GM06990 (cell line): ENCODE results near the gene CCDC171.
"Not testable (repeated sequence)": the region's sequence is repeated elsewhere in the genome, so short reads cannot be mapped to it uniquely, and the experiment has no call there.

Source experiments
- DNase-seq: peaks from one replicate; pipeline ENCODE4 v3.0.0-alpha.2; 2011; ENCODE audit not compliant: insufficient read length; ENCODE audit errors: extremely low read depth
- H3K27me3 ChIP-seq: replicated peaks from 2 replicates; pipeline ENCODE4 v1.6.0; 2011; ENCODE audit warnings: low read length; ENCODE audit not compliant: control insufficient read depth, insufficient read depth
- H3K36me3 ChIP-seq: 2 replicates; pipeline ENCODE4 v1.5.1; 2011; ENCODE audit warnings: low read length; ENCODE audit not compliant: control insufficient read depth, insufficient read depth
- H3K4me3 ChIP-seq: replicated peaks from 2 replicates; pipeline ENCODE4 v1.5.1; 2011; ENCODE audit warnings: low read depth, mild to moderate bottlenecking, control low read depth, low read length
- TF ChIP-seq, protein P1 (sequence below): IDR thresholded peaks from 2 replicates; pipeline ENCODE4 v1.5.1; 2011; ENCODE audit warnings: low read length, control low read depth, mild to moderate bottlenecking, inconsistent platforms; ENCODE audit not compliant: insufficient read depth, poor library complexity, severe bottlenecking

CCDC171 gene

DNA sequence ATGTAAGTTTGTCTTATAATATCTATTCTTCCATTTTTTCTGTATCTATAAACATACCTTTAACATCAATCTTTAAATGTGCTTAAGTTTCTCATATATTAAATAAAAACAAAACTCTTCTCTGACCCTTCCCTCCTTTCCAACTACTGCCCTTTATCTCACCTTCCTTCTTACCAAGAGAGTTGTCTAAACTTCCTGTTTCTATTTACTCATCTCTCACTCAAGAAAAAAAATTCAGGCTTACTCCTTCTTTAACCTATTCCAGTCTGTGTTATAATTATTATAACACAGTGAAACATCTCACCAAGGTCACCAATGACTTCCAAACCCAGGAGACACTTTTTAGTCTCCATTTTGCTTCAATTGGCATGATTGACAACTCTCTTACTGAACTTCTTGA is 140.9 kb downstream of the CCDC171 start:
- TF ChIP-seq, protein P1, sequence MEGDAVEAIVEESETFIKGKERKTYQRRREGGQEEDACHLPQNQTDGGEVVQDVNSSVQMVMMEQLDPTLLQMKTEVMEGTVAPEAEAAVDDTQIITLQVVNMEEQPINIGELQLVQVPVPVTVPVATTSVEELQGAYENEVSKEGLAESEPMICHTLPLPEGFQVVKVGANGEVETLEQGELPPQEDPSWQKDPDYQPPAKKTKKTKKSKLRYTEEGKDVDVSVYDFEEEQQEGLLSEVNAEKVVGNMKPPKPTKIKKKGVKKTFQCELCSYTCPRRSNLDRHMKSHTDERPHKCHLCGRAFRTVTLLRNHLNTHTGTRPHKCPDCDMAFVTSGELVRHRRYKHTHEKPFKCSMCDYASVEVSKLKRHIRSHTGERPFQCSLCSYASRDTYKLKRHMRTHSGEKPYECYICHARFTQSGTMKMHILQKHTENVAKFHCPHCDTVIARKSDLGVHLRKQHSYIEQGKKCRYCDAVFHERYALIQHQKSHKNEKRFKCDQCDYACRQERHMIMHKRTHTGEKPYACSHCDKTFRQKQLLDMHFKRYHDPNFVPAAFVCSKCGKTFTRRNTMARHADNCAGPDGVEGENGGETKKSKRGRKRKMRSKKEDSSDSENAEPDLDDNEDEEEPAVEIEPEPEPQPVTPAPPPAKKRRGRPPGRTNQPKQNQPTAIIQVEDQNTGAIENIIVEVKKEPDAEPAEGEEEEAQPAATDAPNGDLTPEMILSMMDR, result no peak
- Histone ChIP-seq H3K27me3 (no peaks in the 10 kb centered on the region), H3K4me3 (no peak overlapping the region), H3K36me3 (no peaks in the 10 kb centered on the region)
- DNase-seq, result no peak

DNA sequence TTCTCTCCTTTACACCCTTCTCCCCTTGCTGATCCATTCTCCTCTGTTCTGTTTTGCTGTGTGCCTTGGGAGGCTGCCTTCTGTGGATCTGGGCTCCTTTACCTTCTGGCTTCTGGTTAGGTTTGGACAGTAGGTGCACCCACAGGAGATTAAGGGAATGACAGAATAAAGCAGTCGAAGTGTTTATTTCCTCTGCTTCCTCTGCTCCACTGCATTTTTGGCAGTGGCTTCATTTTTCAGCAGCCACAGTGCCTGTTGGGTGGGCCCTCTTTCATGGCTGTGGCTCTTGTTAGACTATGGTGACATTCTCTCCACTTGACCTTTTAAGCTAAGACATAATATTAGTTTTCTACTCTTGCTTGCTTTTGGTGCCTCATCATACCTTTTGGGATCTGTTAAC is 144.1 kb downstream of the CCDC171 start:
- TF ChIP-seq, protein P1, result no peak
- Histone ChIP-seq H3K4me3 (no peak overlapping the region), H3K27me3 (no peaks in the 10 kb centered on the region), H3K36me3 (no peaks in the 10 kb centered on the region)
- no peak for DNase-seq

DNA sequence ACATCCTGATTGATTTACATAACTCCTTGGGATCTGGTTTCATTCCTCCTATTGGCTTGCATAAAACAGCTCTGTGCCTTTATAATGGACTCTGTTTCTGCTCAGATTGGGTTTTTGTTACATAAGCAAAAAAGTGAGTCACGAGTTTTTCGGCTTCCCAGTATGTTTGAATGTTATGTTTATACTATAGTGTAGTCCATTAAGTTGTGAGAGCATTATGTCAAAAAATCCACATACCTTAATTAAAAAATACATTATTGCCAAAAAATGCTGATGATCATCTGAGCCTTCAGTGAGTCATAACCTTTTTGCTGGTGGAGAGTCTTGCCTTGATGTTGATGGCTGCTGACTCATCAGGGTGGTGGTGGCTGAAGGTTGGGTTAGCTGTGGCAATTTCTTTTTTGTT is 144.6 kb downstream of the CCDC171 start:
- DNase-seq, result no peak
- Histone ChIP-seq H3K27me3 (no peaks in the 10 kb centered on the region), H3K36me3 (no peaks in the 10 kb centered on the region), H3K4me3 (no peak overlapping the region)
- TF ChIP-seq, protein P1, result no peak

DNA sequence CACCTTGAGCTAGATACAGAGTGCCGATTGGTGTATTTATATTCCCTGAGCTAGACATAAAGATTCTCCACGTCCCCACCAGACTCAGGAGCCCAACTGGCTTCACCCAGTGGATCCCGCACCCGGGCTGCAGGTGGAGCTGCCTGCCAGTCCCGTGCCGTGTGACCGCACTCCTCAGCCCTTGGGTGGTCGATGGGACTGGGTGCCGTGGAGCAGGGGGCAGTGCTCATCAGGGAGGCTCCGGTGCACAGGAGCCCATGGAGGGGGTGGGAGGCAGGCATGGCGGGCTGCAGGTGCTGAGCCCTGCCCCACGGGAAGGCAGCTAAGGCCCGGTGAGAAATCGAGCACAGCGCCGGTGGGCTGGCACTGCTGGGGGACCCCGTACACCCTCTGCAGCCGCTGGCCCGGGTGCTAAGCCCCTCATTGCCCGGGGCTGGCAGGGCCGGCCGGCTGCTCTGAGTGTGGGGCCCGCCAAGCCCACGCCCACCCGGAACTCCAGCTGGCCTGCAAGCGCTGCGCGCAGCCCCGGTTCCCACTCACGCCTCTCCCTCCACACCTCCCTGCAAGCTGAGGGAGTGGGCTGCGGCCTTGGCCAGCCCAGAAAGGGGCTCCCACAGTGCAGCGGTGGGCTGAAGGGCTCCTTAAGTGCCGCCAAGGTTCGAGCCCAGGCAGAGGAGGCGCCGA is 147.2 kb downstream of the CCDC171 start:
- H3K36me3 ChIP-seq, H3K27me3 ChIP-seq, DNase-seq, H3K4me3 ChIP-seq: not testable (repeated sequence)

DNA sequence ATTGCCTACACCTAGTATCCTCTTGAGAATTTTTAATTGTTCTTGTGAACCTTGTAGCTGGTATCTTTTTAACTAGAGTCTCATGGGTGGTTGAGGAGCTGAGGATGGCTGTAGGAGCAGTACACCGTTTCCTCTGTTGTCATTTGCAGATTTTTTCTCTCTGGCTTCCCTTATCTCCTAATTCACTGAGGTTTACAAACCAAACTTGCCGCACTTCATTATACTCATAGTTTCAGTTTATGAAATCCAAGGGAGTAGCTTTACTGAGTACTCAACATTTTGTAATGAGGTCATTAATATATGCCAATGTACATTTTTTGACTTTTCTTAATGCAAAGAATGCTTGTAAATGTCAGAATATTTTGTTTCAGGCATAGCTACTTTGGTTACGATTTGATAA is 154.2 kb downstream of the CCDC171 start:
- Histone ChIP-seq H3K36me3 (no peaks in the 10 kb centered on the region), H3K4me3 (no peak overlapping the region), H3K27me3 (no peaks in the 10 kb centered on the region)
- no peak for DNase-seq
- TF ChIP-seq, protein P1, result no peak

DNA sequence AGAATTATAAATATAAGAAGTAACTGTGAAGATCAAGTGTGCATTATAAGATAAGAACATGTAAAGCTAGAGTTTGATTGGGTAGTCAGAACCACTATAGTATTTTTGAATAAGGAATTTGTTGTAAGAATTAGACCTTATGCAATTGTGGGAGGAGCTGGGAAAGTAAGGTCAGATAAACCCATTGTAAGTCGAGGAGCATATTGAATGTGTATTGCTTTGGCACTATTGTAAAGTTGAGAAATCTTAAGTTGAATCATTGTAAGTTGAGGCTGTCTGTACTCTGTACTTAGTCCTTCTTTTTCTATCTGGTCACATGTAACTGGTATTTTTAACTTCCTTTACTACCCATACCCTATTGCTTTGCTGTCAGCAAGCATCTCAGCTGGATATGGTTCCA is 158.7 kb downstream of the CCDC171 start:
- TF ChIP-seq, protein P1, result no peak
- DNase-seq, result no peak
- H3K4me3 ChIP-seq, result no peak overlapping the region
- H3K36me3 ChIP-seq, result no peaks in the 10 kb centered on the region
- no peaks in the 10 kb centered on the region for H3K27me3 ChIP-seq
